Femur (tissue), 1 donor: ENCODE data around the gene GLI2.
A peak's percentile ranks its signal among the peaks of the same experiment; 100 is the strongest.

Experiments
- DNase-seq: peaks from one replicate; pipeline ENCODE4 v3.0.0-alpha.2; 2017

Gene GLI2

GRCh38 chr2:120715353-120715752 lies 20.3 kb upstream of the GLI2 start:
- peak; percentile 14 for DNase-seq

- peak; percentile 39 for DNase-seq
These were observed 19.7 kb upstream of the GLI2 start for GRCh38 chr2:120715941-120716340.

- DNase-seq, result peak; percentile 15
These were observed 18.8 kb upstream of the GLI2 start for GRCh38 chr2:120716641-120717585.

GRCh38 chr2:120719491-120719890 lies 16.2 kb upstream of the GLI2 start:
- DNase-seq, result peak; percentile 12

- DNase-seq, result peak; percentile 18
These were observed 15.4 kb upstream of the GLI2 start for GRCh38 chr2:120720231-120720630.

- peak; percentile 15 for DNase-seq
These were observed 14.8 kb upstream of the GLI2 start for GRCh38 chr2:120720746-120721375.

- DNase-seq, result peak; percentile 35
These were observed 13.5 kb upstream of the GLI2 start for GRCh38 chr2:120722246-120722567.

GRCh38 chr2:120722568-120723421 lies 12.9 kb upstream of the GLI2 start:
- DNase-seq, result peak; percentile 22

GRCh38 chr2:120726245-120726644 lies 9.4 kb upstream of the GLI2 start:
- no peak for DNase-seq

- no peak for DNase-seq
These were observed 6.0 kb upstream of the GLI2 start for GRCh38 chr2:120729406-120730399.

GRCh38 chr2:120731175-120731574 lies 4.5 kb upstream of the GLI2 start:
- DNase-seq, result no peak

GRCh38 chr2:120732506-120733237 lies 3.0 kb upstream of the GLI2 start:
- no peak for DNase-seq

- DNase-seq, result no peak
These were observed 2.3 kb upstream of the GLI2 start for GRCh38 chr2:120733238-120733932.

GRCh38 chr2:120734930-120735651 lies 577 bp upstream of the GLI2 start:
- peak; percentile 61 for DNase-seq

GRCh38 chr2:120736202-120736623 lies 545 bp downstream of the GLI2 start:
- peak; percentile 67 for DNase-seq

- DNase-seq, result peak; percentile 90
These were observed 1.1 kb downstream of the GLI2 start for GRCh38 chr2:120736624-120737339.

- DNase-seq, result peak; percentile 68
These were observed 1.9 kb downstream of the GLI2 start for GRCh38 chr2:120737340-120738101.

- no peak for DNase-seq
These were observed 2.4 kb downstream of the GLI2 start for GRCh38 chr2:120738117-120738516.
